ENCODE data around the gene REV3L. TPM values are rescaled to one million over a fixed set of nuclear protein-coding genes. Genes with fewer than 3 reads are reported as not detected.

The REV3L gene
- total RNA-seq, 1 experiment from 2014 or later, result 5.7 TPM

GRCh38 chr6:111423055-111423633, 59.9 kb downstream of the REV3L start (continued):
- TF ChIP-seq MLX (CRISPR knock-in tag; IDR thresholded peaks at IDR 0.05), result no peak

GRCh38 chr6:111418971-111419693, 63.9 kb downstream of the REV3L start:
- no peak for ATAC-seq
- ChIA-PET CTCF (interaction anchor here (1.2 kb wide), 1 partner anchor 60 kb away, joined by 3 read pairs; no protein-coding TSS in a partner anchor), POLR2A (no interaction called here)
- Mint-ChIP-seq H3K27ac (no peak overlapping the region), H3K4me1 (peaks cover 4% of the 10 kb centered on the region), H3K4me3 (no peak overlapping the region), H3K27me3 (ENCODE audit: low read depth) (no peaks in the 10 kb centered on the region), H3K36me3 (no peaks in the 10 kb centered on the region), H3K9me3 (no peaks in the 10 kb centered on the region)
- DNase-seq (ENCODE audit: low spot score), result no peak
- TF ChIP-seq ZNF671 (CRISPR knock-in tag; IDR thresholded peaks at IDR 0.05) (no peak), RORB (CRISPR knock-in tag; IDR thresholded peaks at IDR 0.05) (no peak), RELA (CRISPR knock-in tag; IDR thresholded peaks at IDR 0.05; ENCODE audit: borderline replicate concordance) (no peak), TEAD4 (CRISPR knock-in tag; IDR thresholded peaks at IDR 0.05) (no peak), SMAD3 (CRISPR knock-in tag; IDR thresholded peaks at IDR 0.05; ENCODE audit: borderline replicate concordance) (no peak), AFF4 (CRISPR knock-in tag; IDR thresholded peaks at IDR 0.05; ENCODE audit: borderline replicate concordance) (no peak), NFE2L1 (CRISPR knock-in tag; IDR thresholded peaks at IDR 0.05) (no peak), CREM (CRISPR knock-in tag; IDR thresholded peaks at IDR 0.05) (no peak), NFATC4 (CRISPR knock-in tag; IDR thresholded peaks at IDR 0.05) (no peak), E2F1 (CRISPR knock-in tag; IDR thresholded peaks at IDR 0.05) (no peak), FOXJ3 (CRISPR knock-in tag; IDR thresholded peaks at IDR 0.05; ENCODE audit: borderline replicate concordance) (no peak), USF2 (CRISPR knock-in tag; IDR thresholded peaks at IDR 0.05) (no peak)

GRCh38 chr6:111417946-111418345, 65.1 kb downstream of the REV3L start:
- H3K27ac Mint-ChIP-seq, result no peak overlapping the region
- H3K4me3 Mint-ChIP-seq, result no peak overlapping the region
- peaks cover 4% of the 10 kb centered on the region; the same call in 1 of the 2 replicates for H3K4me1 Mint-ChIP-seq
- ATAC-seq (no peak), DNase-seq (ENCODE audit: low spot score) (no peak)
- no peaks in the 10 kb centered on the region for H3K9me3 Mint-ChIP-seq
- ChIA-PET CTCF (no interaction called here), POLR2A (no interaction called here)
- no peaks in the 10 kb centered on the region for H3K27me3 Mint-ChIP-seq (ENCODE audit: low read depth)
- no peaks in the 10 kb centered on the region for H3K36me3 Mint-ChIP-seq
- TF ChIP-seq ZNF121 (CRISPR knock-in tag; IDR thresholded peaks at IDR 0.05), result no peak
- TF ChIP-seq STAT6 (CRISPR knock-in tag; conservative IDR thresholded peaks at IDR 0.05; ENCODE audit: low read depth), result no peak
- no peak for TF ChIP-seq USF2 (CRISPR knock-in tag; IDR thresholded peaks at IDR 0.05)
- TF ChIP-seq CDX4 (CRISPR knock-in tag; IDR thresholded peaks at IDR 0.05; ENCODE audit: borderline replicate concordance), result no peak
- no peak for TF ChIP-seq ZNF219 (CRISPR knock-in tag; IDR thresholded peaks at IDR 0.05; ENCODE audit: borderline replicate concordance)
- TF ChIP-seq NFE2L1 (CRISPR knock-in tag; IDR thresholded peaks at IDR 0.05), result no peak
- no peak for TF ChIP-seq MLX (CRISPR knock-in tag; IDR thresholded peaks at IDR 0.05)
- no peak for TF ChIP-seq ZBTB21 (CRISPR knock-in tag; IDR thresholded peaks at IDR 0.05; ENCODE audit: borderline replicate concordance)
- no peak for TF ChIP-seq IRF1 (CRISPR knock-in tag; IDR thresholded peaks at IDR 0.05)

Measured in WTC11 (cell line).